ENCODE results near the gene GSTT2B.
"Not testable (repeated sequence)": the region's sequence is repeated elsewhere in the genome, so short reads cannot be mapped to it uniquely, and the experiment has no call there.

Gene GSTT2B

DNA sequence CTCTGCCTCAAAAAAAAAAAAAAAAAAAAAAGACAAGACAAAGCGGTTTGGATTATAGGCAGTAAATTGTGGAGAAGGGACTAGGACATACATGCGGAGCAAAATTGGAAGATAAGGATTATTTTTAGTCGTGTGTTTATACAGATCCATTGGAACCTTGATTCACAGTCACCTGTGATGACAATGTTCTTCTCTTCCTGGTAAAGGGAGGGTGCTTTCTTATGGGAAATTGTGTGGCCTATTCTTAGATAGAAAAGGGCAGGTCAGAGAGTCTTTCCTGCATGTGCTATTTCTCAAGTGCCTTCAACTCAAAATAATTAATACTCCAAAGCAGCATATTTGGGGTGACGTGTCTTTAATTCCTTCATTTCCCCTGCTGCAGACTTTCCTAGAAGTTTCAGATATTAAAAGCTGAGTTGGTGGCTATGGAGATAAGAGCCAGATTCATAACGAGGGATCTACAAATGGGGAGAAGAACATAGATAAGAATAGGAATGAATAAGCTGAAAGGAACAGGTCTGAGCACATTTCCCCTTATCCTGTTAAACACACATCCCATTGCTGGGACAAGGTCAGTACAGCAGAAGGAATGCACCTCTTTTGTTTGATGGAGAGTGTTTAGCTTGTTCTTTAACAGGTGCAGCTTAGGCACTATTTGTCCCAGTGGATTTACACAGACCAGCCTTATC is 22.5 kb downstream of the GSTT2B start:
- DNase-seq: no peak

DNA sequence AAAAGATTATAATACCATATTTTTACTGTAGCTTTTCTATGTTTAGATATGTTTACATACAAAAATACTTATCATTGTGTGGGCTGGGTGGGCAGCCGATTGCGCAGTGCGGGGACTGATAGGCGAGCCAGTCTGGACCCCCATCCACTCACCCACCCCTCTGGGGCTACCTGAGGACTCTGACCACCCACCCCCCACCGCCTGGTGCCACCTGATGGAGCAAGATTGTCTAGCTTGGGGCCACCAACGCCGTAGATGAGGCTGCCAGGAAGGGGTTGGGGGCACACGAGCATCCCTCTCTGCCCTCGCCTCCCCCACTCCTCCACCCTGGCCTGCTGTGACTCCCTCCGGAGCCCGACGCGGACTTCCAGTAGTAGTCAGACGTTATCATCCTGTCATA is 34.4 kb downstream of the GSTT2B start:
- DNase-seq: no peak

DNA sequence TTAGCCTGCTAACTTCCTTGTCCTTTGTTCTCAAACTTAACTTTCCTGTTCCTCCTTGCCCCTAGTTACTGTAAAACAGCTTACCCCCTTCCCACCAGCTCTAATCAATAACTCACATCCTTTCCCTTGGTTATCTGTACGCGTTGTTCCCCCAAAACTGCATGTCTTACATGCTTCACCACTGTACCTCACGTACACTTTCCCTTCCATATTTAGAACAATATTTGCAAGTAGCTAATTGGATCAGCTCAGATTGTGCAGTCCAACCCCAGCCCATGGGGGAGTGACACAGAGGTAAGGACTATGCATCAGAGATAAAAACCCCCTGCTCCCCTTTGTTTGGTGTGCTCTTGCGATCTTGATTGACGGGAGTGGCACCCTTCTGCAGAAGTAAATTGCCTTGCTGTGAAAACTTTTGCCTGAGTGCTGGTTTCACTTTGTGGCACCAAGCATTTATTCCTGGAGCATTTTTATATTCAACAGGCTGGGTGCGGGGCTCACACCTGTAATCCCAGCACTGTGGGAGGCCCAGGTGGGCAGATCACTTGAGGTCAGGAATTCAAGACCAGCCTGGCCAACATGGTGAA is 35.9 kb downstream of the GSTT2B start:
- no peak for DNase-seq

DNA sequence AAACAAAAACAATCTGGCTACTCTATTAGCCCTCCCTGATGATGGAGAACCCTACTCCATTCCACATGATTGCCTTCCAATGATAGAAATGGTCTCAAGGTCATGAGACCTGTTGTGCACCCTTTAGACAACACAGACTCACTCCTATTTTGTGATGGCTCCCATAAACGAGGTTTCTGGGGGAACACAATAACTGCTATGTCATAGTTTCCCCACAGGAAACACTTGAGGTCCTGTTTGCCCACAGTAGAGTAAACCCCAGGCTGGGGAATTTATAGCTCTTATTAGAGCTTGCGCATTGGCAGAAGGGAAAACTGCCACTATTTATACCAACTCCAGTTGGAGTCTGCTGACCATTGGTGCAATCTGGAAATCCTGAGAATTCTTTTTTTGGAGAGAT is 38.1 kb downstream of the GSTT2B start:
- no peak for DNase-seq

DNA sequence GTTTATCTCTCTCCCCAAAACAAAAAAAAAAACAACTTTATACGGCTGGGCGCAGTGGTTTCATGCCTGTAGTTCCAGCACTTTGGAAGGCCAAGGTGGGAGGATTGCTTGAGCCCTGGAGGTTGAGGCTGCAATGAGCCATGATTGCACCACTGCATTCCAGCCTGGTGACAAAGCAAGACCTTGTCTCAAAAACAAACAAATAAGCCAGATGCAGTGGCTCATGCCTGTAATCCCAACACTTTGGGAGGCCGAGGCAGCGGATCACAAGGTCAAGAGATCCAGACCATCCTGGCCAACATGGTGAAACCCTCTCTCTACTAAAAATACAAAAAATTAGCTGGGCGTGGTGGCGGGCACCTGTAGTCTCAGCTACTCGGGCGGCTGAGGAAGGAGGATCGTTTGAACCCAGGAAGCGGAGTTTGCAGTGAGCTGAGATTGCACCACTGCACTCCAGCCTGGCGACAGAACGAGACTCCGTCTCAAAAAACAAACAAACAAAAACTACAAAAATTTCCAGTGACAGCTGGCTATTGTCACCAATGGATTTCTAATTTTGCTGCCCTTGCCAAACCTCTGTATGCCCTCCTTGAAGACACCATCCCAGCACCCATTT is 39.3 kb downstream of the GSTT2B start:
- not testable (repeated sequence) for DNase-seq

DNA sequence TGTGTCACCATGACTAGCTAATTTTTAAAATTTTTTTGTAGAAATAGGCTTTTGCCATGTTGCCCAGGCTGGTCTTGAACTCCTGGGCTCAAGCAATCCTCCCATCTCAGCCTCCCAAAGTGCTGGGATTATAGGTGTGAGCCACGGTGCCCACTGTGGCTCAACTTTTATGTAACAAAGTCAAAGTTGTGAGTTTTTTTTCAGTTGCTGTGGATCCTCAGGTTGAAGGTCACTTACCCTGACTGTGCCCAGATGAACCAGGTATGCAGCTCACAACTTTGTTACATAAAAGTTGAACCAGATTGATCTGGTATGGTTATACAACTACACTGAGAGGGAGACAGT is 40.8 kb downstream of the GSTT2B start:
- DNase-seq: not testable (repeated sequence)

DNA sequence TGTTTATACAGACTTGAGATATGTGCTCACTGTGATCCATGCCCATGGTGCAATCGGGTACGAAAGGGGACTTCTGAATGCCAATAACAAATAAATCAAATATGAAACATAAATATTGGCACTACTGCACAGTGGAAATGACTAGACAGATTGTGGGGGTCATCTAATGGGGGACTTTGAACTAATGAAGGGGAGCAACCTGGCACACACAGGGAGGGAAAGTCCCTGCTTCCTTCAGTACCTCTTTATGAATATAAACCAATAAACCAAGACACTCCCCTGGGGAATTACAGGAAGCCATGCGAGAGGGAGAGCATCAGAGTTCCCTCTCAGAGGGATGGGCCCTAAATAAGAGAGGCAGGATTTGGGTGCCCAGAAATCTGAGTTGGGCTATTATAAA is 45.7 kb downstream of the GSTT2B start:
- no peak for DNase-seq

DNA sequence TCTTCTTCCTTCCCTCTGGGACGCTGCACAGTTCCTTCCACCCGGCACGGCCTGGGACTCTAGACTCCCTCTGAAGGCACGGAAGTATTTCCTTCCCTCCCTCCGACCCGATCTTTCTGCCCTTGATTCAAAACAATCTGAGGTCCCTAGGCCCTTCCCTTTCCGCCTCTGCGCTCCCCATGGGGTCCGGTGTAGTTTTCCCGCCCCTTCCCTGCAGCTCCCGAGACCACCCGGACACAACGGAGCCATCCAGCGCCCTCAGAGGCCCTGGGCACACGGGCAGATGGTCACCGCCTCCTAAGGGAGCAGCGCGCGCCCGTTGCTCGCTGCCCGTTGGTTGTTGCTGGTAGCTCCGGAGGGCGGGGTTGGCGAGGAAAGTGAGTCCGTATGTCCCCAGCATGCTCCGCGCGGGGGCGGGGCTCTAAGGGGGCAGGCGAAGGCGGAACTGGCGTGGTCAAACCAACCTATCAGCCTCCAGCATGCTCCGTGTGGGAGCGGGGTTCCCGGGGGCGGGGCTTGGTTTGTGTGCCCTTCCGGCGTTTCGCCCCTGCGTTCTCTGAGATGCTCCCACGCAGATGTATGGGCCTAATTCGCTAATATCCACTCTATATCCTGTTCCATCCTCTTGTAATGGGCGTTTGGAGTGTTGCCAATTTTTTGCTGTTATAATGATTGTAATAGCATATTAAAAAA is 47.2 kb downstream of the GSTT2B start:
- DNase-seq: peak; percentile 98

DNA sequence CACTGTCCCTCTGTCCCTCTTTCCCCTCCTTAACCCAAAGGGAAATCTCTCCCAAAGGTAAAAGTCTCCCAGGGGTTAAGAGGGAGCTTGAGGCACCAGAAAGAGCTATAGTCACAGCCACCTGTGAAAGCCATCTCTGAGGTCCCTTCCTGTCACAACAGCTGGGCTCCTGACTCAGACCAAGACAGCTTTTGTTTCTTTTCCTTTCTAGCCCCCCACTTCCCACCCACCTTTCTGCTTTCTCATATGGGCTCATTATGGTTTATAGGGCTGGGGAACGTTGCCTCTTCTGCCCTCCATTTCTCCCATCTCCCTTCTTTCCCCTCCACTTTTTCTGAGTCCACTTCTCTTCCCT is 47.7 kb downstream of the GSTT2B start:
- DNase-seq: no peak

DNA sequence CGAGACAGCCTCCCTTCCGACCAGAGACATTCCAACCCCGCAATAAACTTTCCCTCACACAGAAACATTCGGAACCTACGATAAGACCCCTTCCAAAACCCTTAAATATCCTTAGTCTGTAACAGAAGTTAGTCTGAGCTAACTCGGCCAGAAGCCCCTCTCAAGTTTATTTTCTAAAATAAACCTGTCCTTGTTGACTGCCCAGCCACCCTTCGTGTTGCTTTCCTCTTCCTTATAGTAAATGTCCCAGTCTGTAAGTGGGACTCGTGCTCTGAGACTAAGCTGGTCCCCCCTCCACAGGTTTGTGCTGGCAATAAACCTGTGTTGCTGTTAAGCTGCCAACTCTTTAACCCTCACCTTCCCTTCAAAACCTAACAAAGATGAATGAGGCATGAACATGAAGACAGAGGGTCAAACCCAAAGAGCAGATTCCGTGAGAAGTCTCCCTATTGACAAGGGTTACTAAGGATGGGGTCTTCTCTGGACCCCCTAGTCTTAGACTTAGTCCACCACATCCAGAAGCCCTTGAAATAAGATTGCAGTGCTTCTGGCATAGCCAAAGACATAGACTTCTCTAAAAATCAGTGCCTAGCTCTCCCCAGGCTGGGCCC is 48.6 kb downstream of the GSTT2B start:
- DNase-seq: no peak

DNA sequence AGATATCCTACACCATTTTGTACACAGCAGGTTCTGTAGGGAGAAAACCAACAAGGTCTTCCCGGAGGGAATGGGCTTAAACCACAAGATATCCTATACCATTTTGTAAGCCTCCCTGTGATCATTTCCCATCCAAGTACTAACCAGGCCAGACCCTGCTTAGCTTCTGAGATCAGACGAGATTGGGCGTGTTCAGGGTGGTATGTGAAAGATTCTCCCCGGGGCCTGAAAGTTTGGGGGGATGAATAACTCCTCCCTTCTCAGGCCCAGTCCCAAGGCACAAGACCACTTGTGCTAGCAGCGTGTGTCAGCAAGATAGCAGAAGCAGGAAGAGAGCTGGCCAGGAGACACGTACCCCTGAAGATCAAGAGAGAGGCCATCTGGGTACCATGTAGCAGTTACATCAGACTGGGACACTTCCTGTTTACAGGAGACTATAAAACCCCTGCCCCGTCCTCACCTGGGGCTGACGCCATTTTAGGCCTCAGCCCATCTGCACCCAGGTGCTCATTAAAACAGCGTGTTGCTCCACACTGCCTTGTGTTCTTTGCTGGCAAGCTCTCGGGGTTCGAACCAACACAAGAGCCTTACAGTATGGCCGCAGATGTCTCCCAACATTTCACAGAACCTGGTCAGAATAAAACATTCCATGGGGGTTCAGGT is 49.5 kb downstream of the GSTT2B start:
- no peak for DNase-seq

DNA sequence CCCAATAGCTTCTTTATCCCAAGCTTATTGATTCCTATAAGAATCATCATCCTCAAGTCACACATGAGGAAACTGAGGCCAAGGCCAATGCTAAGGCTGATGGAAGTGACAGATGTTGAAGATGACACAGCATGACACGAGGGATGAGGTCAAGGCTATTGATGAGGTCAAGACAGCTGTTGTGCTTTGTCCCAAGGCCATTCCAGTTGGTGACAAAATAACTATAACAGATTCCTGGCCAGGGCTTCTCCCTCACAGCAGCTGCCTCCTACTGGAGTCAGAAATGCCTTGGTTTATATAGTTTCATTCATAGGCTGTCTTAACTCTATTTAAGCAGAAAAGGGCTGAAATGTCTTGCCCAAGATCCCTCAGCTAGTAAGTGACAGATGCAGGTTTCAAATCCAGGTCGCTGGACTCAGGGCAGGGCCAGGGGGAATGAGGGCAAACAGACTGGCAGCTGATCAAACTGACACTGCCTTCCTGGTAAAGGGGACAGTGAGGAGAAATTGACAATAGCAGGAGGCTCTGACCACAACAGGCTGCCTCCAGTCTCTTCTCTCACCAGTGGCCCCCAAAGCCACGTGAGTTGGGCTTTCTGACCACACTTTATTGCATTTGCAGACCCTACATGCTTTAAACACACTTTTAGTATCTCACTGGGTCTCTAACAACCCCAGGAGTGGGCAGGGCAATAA is 50.4 kb downstream of the GSTT2B start:
- DNase-seq: no peak

DNA sequence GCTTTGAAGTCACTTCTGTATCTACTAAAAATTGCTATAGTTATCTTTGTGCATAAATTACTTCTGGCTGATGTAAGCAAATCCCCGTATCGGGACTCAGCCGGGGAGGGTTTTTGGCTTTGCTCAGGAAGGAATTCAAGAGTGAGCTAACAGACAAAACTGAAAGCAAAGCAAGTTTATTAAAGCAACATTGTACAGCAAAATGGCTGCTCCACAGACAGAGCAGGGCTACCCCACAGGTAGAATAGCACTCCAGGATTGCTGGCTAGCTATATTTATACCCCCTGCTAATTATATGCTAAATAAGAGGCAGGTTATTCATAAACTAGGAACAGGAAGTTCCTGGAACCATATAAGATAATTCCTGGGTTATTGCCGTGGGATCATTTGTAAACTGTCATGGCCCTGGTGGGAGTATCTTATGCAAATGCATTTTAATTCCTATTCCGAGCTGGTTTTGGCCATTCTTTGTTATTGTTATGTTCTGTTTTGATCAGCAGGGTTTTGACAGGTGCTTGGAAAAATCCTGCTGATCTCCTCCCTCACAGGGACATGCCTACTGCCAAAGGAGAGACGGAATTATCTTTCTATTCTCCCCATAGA is 51.6 kb downstream of the GSTT2B start:
- no peak for DNase-seq

DNA sequence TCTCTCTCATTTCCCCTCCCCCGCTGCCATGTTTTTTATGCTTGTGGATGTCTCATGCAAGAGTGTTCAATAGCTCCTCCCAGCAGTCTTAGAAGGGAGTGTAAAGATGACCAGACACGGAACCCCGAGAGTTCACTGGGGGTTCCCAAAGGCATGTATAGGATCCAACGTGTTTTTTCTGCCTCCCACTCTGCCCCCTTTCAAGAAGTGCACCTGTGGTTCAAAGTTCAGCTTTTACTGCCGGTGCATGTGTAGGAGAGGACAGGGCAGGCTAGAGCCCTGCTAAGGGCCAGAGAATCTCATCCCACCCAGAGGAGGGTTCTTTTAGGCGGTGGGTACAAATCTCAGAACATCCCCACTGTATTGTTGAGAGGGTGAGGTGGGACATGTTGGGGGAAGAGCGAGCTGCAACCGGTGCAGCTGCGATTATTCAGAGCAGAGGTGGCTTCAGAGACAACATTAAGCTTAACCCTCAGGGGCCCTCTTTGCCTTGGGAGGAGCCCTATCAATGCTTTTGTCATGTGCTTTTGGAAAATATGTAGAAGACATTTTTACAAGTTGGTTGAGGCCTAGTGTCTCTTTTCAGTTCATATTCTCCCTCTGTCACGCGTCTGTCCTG is 52.3 kb downstream of the GSTT2B start:
- no peak for DNase-seq

DNA sequence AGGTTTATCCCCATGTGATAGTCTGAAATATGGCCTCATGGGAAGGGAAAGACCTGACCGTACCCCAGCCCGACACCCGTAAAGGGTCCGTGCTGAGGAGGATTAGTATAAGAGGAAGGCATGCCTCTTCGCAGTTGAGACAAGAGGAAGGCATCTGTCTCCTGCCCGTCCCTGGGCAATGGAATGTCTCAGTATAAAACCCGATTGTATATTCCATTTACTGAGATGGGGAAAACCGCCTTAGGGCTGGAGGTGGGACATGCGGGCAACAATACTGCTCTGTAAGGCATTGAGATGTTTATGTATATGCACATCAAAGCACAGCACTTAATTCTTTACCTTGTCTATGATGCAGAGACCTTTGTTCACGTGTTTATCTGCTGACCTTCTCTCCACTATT is 53.6 kb downstream of the GSTT2B start:
- not testable (repeated sequence) for DNase-seq
